Liver (tissue), 3 donors: Measurements from ENCODE around the gene MGAT3.

Source experiments
- CTCF ChIP-seq: fragments of 150-350 bp; IDR thresholded peaks from 2 replicates; pipeline ENCODE4 v1.5.1; 2017; ENCODE audit warnings: improper control_type of control experiment, low read depth, low read length; ENCODE audit not compliant: missing input control
- GABPA ChIP-seq, 2 donors: IDR thresholded peaks in 1 of 2; conservative IDR thresholded peaks in 1 of 2; 2 replicates each; pipeline ENCODE4 v1.6.1; 2016; ENCODE audit warnings: antibody characterized with exemption in 2 of 2, mild to moderate bottlenecking in 1 of 2, moderate library complexity in 1 of 2
- HNF4G ChIP-seq: IDR thresholded peaks from 2 replicates; pipeline ENCODE4 v1.6.1; 2016; ENCODE audit warnings: antibody characterized with exemption
- JUND ChIP-seq, 2 donors: IDR thresholded peaks; 2 replicates each; pipeline ENCODE4 v1.6.1; 2016; ENCODE audit warnings: antibody characterized with exemption in 2 of 2
- REST ChIP-seq: IDR thresholded peaks from 2 replicates; pipeline ENCODE4 v1.6.1; 2016; ENCODE audit warnings: antibody characterized with exemption, mild to moderate bottlenecking
- SP1 ChIP-seq: IDR thresholded peaks from 2 replicates; pipeline ENCODE4 v1.6.1; 2018; ENCODE audit warnings: antibody characterized with exemption, mild to moderate bottlenecking
- TF ChIP-seq, protein P1 (sequence below): IDR thresholded peaks from 2 replicates; pipeline ENCODE4 v1.6.1; 2016; ENCODE audit warnings: antibody characterized with exemption
- TF ChIP-seq, protein P2 (sequence below): IDR thresholded peaks from 2 replicates; pipeline ENCODE4 v1.6.1; 2016; ENCODE audit warnings: antibody characterized with exemption
- donor health status: healthy.
- donor health status: healthy.

DNA sequence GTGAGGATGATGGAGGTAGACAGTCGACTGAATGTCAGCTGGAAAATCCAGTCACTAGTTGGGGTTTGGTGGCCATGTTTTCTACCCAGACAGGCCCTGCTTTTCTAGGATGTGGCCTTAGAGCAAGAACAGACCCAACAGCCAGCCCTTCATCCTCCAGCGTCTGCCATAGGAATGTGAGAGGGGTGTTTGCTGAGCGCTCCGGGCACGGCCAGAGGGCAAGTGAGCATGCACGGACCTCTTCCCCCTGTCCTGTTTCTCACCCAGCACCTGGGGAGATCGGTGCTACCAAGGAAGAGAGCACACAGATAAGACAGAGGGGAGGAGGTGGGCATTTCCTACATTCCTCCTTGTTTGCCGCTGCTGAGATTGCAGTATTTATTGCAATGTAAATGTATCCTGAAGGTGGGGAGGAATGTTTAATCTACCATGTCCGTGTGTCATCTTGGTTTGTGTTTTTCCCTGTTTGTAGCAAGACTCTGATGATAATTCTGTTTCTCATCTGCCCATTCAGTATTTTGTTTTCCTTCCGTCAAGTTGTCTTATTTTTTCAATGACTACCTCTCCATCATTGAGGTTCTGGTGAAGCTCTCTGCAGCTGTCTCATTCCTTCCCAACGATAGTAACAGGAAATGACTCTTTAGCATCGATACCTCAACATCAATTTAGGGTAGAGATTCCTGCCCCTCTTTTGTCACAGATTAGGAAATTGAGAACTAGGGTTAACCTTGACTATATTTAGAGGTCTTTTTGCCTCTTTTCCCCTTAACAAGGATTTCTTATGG, 58.6 kb downstream of the MGAT3 start:
- TF ChIP-seq CTCF (no peak), REST (no peak), HNF4G (no peak), GABPA (IDR thresholded peaks at IDR 0.05 in 1 of 2, conservative IDR thresholded peaks at IDR 0.05 in 1 of 2) (no peak), JUND (IDR thresholded peaks at IDR 0.05) (no peak), SP1 (no peak)
- TF ChIP-seq, protein P1, sequence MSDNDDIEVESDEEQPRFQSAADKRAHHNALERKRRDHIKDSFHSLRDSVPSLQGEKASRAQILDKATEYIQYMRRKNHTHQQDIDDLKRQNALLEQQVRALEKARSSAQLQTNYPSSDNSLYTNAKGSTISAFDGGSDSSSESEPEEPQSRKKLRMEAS, result no peak
- TF ChIP-seq, protein P2, sequence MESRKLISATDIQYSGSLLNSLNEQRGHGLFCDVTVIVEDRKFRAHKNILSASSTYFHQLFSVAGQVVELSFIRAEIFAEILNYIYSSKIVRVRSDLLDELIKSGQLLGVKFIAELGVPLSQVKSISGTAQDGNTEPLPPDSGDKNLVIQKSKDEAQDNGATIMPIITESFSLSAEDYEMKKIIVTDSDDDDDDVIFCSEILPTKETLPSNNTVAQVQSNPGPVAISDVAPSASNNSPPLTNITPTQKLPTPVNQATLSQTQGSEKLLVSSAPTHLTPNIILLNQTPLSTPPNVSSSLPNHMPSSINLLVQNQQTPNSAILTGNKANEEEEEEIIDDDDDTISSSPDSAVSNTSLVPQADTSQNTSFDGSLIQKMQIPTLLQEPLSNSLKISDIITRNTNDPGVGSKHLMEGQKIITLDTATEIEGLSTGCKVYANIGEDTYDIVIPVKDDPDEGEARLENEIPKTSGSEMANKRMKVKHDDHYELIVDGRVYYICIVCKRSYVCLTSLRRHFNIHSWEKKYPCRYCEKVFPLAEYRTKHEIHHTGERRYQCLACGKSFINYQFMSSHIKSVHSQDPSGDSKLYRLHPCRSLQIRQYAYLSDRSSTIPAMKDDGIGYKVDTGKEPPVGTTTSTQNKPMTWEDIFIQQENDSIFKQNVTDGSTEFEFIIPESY, result no peak
